Chondrocyte (in vitro differentiated cells): ENCODE data around the gene TXNDC8. TPM values are rescaled to one million over a fixed set of nuclear protein-coding genes. Genes with fewer than 3 reads are reported as not detected.
"Not testable (repeated sequence)": the region's sequence is repeated elsewhere in the genome, so short reads cannot be mapped to it uniquely, and the experiment has no call there.

Experiments used
- DNase-seq: peaks from one replicate; pipeline ENCODE4 v3.0.0; 2021; ENCODE audit warnings: mixed read lengths, low spot score
- H3K27ac Mint-ChIP-seq: one replicate; pipeline ENCODE4 v1.8.0; 2021; ENCODE audit warnings: mild to moderate bottlenecking, moderate library complexity, mixed read lengths; ENCODE audit not compliant: unreplicated experiment
- H3K27me3 Mint-ChIP-seq: 2 replicates; pipeline ENCODE4 v1.8.0; 2021; ENCODE audit warnings: low read depth, mixed read lengths
- H3K36me3 Mint-ChIP-seq: 2 replicates; pipeline ENCODE4 v1.8.0; 2021; ENCODE audit warnings: low read depth, mixed read lengths
- H3K4me1 Mint-ChIP-seq: 2 replicates; pipeline ENCODE4 v1.8.0; 2021; ENCODE audit warnings: low read depth, mild to moderate bottlenecking, mixed read lengths
- H3K4me3 Mint-ChIP-seq: one replicate; pipeline ENCODE4 v1.8.0; 2021; ENCODE audit warnings: mild to moderate bottlenecking, moderate library complexity, mixed read lengths; ENCODE audit not compliant: unreplicated experiment
- H3K9me3 Mint-ChIP-seq: 2 replicates; pipeline ENCODE4 v1.8.0; 2021; ENCODE audit warnings: low read depth, mixed read lengths
- CTCF ChIP-seq: fragments of 200-600 bp; sonication (generic); IDR thresholded peaks from 2 replicates; pipeline ENCODE4 v1.5.0; 2021; ENCODE audit warnings: antibody characterized with exemption, mild to moderate bottlenecking, moderate library complexity
- total RNA-seq: library from RNA; stranded (reverse); gene quantifications from 3 replicates; pipeline ENCODE4 v1.2.1, GENCODE V29; 2021

The TXNDC8 gene
- total RNA-seq, 1 donor from 2014 or later, result not detected

GRCh38 chr9:110319781-110320492, 17.7 kb downstream of the TXNDC8 start:
- H3K9me3 Mint-ChIP-seq, result no peaks in the 10 kb centered on the region
- no peak for TF ChIP-seq CTCF
- no peaks in the 10 kb centered on the region for H3K36me3 Mint-ChIP-seq
- no peak overlapping the region for H3K27ac Mint-ChIP-seq
- DNase-seq, result no peak
- peaks cover 2% of the 10 kb centered on the region for H3K27me3 Mint-ChIP-seq
- peaks cover 4% of the 10 kb centered on the region for H3K4me1 Mint-ChIP-seq
- H3K4me3 Mint-ChIP-seq, result no peak overlapping the region

GRCh38 chr9:110317911-110318310, 19.8 kb downstream of the TXNDC8 start:
- no peak overlapping the region for H3K27ac Mint-ChIP-seq
- H3K9me3 Mint-ChIP-seq, result no peaks in the 10 kb centered on the region

GRCh38 chr9:110316261-110317075, 21.2 kb downstream of the TXNDC8 start:
- H3K4me1 Mint-ChIP-seq, result peaks cover 4% of the 10 kb centered on the region
- TF ChIP-seq CTCF, result no peak
- H3K27ac Mint-ChIP-seq, result no peak overlapping the region
- H3K36me3 Mint-ChIP-seq, result no peaks in the 10 kb centered on the region
- no peaks in the 10 kb centered on the region for H3K27me3 Mint-ChIP-seq
- peaks cover 4% of the 10 kb centered on the region for H3K9me3 Mint-ChIP-seq
- DNase-seq, result no peak
- no peak overlapping the region for H3K4me3 Mint-ChIP-seq

More at GRCh38 chr9:110317911-110318310, 19.8 kb downstream of the TXNDC8 start:
- peaks cover 4% of the 10 kb centered on the region for H3K4me1 Mint-ChIP-seq
- TF ChIP-seq CTCF, result no peak
- H3K4me3 Mint-ChIP-seq, result no peak overlapping the region
- no peaks in the 10 kb centered on the region for H3K36me3 Mint-ChIP-seq
- no peak for DNase-seq
- H3K27me3 Mint-ChIP-seq, result peaks cover 2% of the 10 kb centered on the region

GRCh38 chr9:110311978-110312377, 25.7 kb downstream of the TXNDC8 start:
- not testable (repeated sequence) for H3K9me3 Mint-ChIP-seq, H3K4me1 Mint-ChIP-seq, DNase-seq, H3K4me3 Mint-ChIP-seq, H3K27me3 Mint-ChIP-seq, H3K27ac Mint-ChIP-seq, H3K36me3 Mint-ChIP-seq

- Mint-ChIP-seq H3K27ac (no peak overlapping the region), H3K27me3 (no peaks in the 10 kb centered on the region), H3K4me1 (no peaks in the 10 kb centered on the region), H3K36me3 (no peaks in the 10 kb centered on the region), H3K9me3 (peaks cover 4% of the 10 kb centered on the region), H3K4me3 (no peak overlapping the region)
- no peak for TF ChIP-seq CTCF
- DNase-seq, result no peak
These were observed 28.0 kb downstream of the TXNDC8 start for GRCh38 chr9:110309681-110310080.
